GM23338 (cell line): Measurements from ENCODE around the gene CCDC12. TPM values are rescaled to one million over a fixed set of nuclear protein-coding genes. Genes with fewer than 3 reads are reported as not detected.

Experiments used
- ATAC-seq: fragments of 200-7000 bp; cut with Tn5 transposase; 3 replicates; pipeline ENCODE4 v1.9.1; 2020
- DNase-seq: peaks from one replicate; pipeline ENCODE4 v3.0.0-alpha.2; 2015; ENCODE audit warnings: low spot score
- H2AFZ ChIP-seq: fragments of 200-600 bp; sonication (generic); 2 replicates; pipeline ENCODE4 v1.8.0; 2016; ENCODE audit warnings: antibody characterized with exemption, mild to moderate bottlenecking, moderate library complexity
- H3F3A ChIP-seq: fragments of 200-600 bp; sonication (generic); replicated peaks from 2 replicates; pipeline ENCODE4 v1.8.0; 2017; ENCODE audit warnings: antibody characterized with exemption, mixed run types, low read depth
- H3K27ac ChIP-seq: fragments of 200-600 bp; sonication (generic); 2 replicates; pipeline ENCODE4 v1.6.1; 2016; ENCODE audit warnings: low read depth
- H3K27me3 ChIP-seq: fragments of 200-600 bp; sonication (generic); 2 replicates; pipeline ENCODE4 v1.8.0; 2016; ENCODE audit warnings: mild to moderate bottlenecking, mixed run types, moderate library complexity; ENCODE audit not compliant: insufficient read depth
- H3K36me3 ChIP-seq: fragments of 200-600 bp; sonication (generic); 2 replicates; pipeline ENCODE4 v1.8.0; 2016; ENCODE audit warnings: mild to moderate bottlenecking; ENCODE audit not compliant: insufficient read depth
- H3K4me1 ChIP-seq: fragments of 200-600 bp; sonication (generic); 2 replicates; pipeline ENCODE4 v1.8.0; 2016; ENCODE audit warnings: mild to moderate bottlenecking, moderate library complexity; ENCODE audit not compliant: insufficient read depth
- H3K4me2 ChIP-seq: fragments of 200-600 bp; sonication (generic); 2 replicates; pipeline ENCODE4 v1.7.1; 2017; ENCODE audit warnings: mixed run types
- H3K4me3 ChIP-seq: fragments of 200-600 bp; sonication (generic); 2 replicates; pipeline ENCODE4 v1.6.1; 2016; ENCODE audit warnings: mixed run types
- H3K79me2 ChIP-seq: fragments of 200-600 bp; sonication (generic); replicated peaks from 2 replicates; pipeline ENCODE4 v1.8.0; 2017; ENCODE audit warnings: mild to moderate bottlenecking; ENCODE audit not compliant: insufficient read depth
- H3K9me2 ChIP-seq: fragments of 200-600 bp; sonication (generic); 2 replicates; pipeline ENCODE4 v1.8.0; 2017; ENCODE audit not compliant: insufficient read depth
- H4K20me1 ChIP-seq: fragments of 200-600 bp; sonication (generic); replicated peaks from 2 replicates; pipeline ENCODE4 v1.8.0; 2017; ENCODE audit warnings: mild to moderate bottlenecking; ENCODE audit not compliant: insufficient read depth
- H3K27ac Mint-ChIP-seq: 2 replicates; pipeline ENCODE4 v1.8.0; 2020; ENCODE audit warnings: inconsistent platforms, mild to moderate bottlenecking, moderate library complexity, mixed read lengths
- H3K27me3 Mint-ChIP-seq: 3 replicates; pipeline ENCODE4 v1.8.0; 2022; ENCODE audit warnings: low read depth, mild to moderate bottlenecking, moderate library complexity, mixed read lengths, inconsistent platforms; ENCODE audit not compliant: insufficient read depth, poor library complexity
- H3K36me3 Mint-ChIP-seq: 3 replicates; pipeline ENCODE4 v1.8.0; 2021; ENCODE audit warnings: low read depth, mild to moderate bottlenecking, inconsistent platforms, moderate library complexity, mixed read lengths
- H3K4me1 Mint-ChIP-seq: 3 replicates; pipeline ENCODE4 v1.8.0; 2020; ENCODE audit warnings: mild to moderate bottlenecking, inconsistent platforms, mixed read lengths
- H3K4me3 Mint-ChIP-seq: 3 replicates; pipeline ENCODE4 v1.8.0; 2021; ENCODE audit warnings: moderate library complexity, mild to moderate bottlenecking, inconsistent platforms, mixed read lengths
- H3K9me3 Mint-ChIP-seq: 3 replicates; pipeline ENCODE4 v1.8.0; 2020; ENCODE audit warnings: moderate library complexity, mild to moderate bottlenecking, inconsistent platforms, mixed read lengths
- CREB1 ChIP-seq: fragments of 250-450 bp; sonication (Bioruptor Pico); IDR thresholded peaks from 2 replicates; pipeline ENCODE4 v1.5.0; 2020; ENCODE audit warnings: low read depth, mild to moderate bottlenecking, moderate library complexity
- CTCF ChIP-seq, 2 experiments: fragments of 200-600 bp in 1 of 2; sonication (generic) in 1 of 2; conservative IDR thresholded peaks; 2 replicates each; pipeline versions ENCODE4 v1.5.1 to v1.6.1; 2016 to 2017; ENCODE audit warnings: antibody characterized with exemption in 2 of 2, low read depth in 2 of 2, mild to moderate bottlenecking in 2 of 2, moderate library complexity in 1 of 2
- ETS1 ChIP-seq: IDR thresholded peaks from 2 replicates; pipeline ENCODE4 v1.6.1; 2016; ENCODE audit warnings: antibody characterized with exemption
- EZH2 ChIP-seq: fragments of 200-600 bp; sonication (generic); IDR thresholded peaks from one replicate; pipeline ENCODE4 v1.8.0; 2017; ENCODE audit warnings: antibody characterized with exemption, mild to moderate bottlenecking, low read depth; ENCODE audit not compliant: unreplicated experiment
- EZH2phosphoT487 ChIP-seq: fragments of 200-600 bp; sonication (generic); IDR thresholded peaks from one replicate; pipeline ENCODE4 v1.8.1; 2018; ENCODE audit warnings: antibody characterized with exemption; ENCODE audit not compliant: unreplicated experiment
- JUNB ChIP-seq: IDR thresholded peaks from one replicate; pipeline ENCODE4 v1.6.1; 2016; ENCODE audit warnings: antibody characterized with exemption; ENCODE audit not compliant: unreplicated experiment
- NANOG ChIP-seq: IDR thresholded peaks from 2 replicates; pipeline ENCODE4 v1.6.1; 2016; ENCODE audit warnings: antibody characterized with exemption, borderline replicate concordance
- POLR2AphosphoS5 ChIP-seq: IDR thresholded peaks from 2 replicates; pipeline ENCODE4 v1.6.1; 2016; ENCODE audit warnings: antibody characterized with exemption, low read depth
- REST ChIP-seq: IDR thresholded peaks from one replicate; pipeline ENCODE4 v1.6.1; 2018; ENCODE audit warnings: antibody characterized with exemption; ENCODE audit not compliant: unreplicated experiment
- STAT1 ChIP-seq: IDR thresholded peaks from one replicate; pipeline ENCODE4 v1.6.1; 2016; ENCODE audit warnings: antibody characterized with exemption; ENCODE audit not compliant: unreplicated experiment
- ZNF114 ChIP-seq: fragments of 250-450 bp; sonication (Bioruptor Pico); IDR thresholded peaks from 2 replicates; pipeline ENCODE4 v1.5.0; 2020; ENCODE audit warnings: mild to moderate bottlenecking, moderate library complexity
- ZNF331 ChIP-seq: fragments of 250-450 bp; sonication (Bioruptor Pico); IDR thresholded peaks from 2 replicates; pipeline ENCODE4 v1.5.0; 2020; ENCODE audit warnings: low read depth, mild to moderate bottlenecking, moderate library complexity
- ZNF462 ChIP-seq: fragments of 250-450 bp; sonication (Bioruptor Pico); IDR thresholded peaks from 2 replicates; pipeline ENCODE4 v1.5.0; 2020; ENCODE audit warnings: mild to moderate bottlenecking, moderate library complexity
- polyA plus RNA-seq: library from polyadenylated mRNA; unstranded; fragments of >200 nt; fragmentation: Nextera tagmentation; extraction: Ambion mirVana; gene quantifications from 2 replicates; pipeline ENCODE4 v1.2.1, GENCODE V29; 2016
- total RNA-seq: library from RNA; depleted of rRNA; stranded (reverse); fragments of >200 nt; shearing (Covaris generic); gene quantifications from 2 replicates; pipeline ENCODE4 v1.2.3, GENCODE V29; 2014

CCDC12 gene
- total and polyA plus RNA-seq, 2 experiments from 2014 or later = 42.9 to 133 TPM

- no peak overlapping the region for H3K27ac ChIP-seq
- H3K36me3 ChIP-seq = peaks cover 4% of the 10 kb centered on the region
- Mint-ChIP-seq H3K27ac (no peak overlapping the region), H3K9me3 (peaks cover 10% of the 10 kb centered on the region; the same call in 2 of the 3 replicates), H3K36me3 (peaks cover 15% of the 10 kb centered on the region), H3K27me3 (peaks cover 4% of the 10 kb centered on the region), H3K4me1 (peaks cover 2% of the 10 kb centered on the region; the same call in 1 of the 3 replicates), H3K4me3 (no peak overlapping the region)
- H3K4me1 ChIP-seq = no peaks in the 10 kb centered on the region
- H2AFZ ChIP-seq = no peak overlapping the region
- no peaks in the 10 kb centered on the region for H3K79me2 ChIP-seq
- DNase-seq = no peak
- H3K4me2 ChIP-seq = no peak overlapping the region
- no peaks in the 10 kb centered on the region; the same call in 1 of the 2 replicates for H4K20me1 ChIP-seq
- no peaks in the 10 kb centered on the region for H3K27me3 ChIP-seq
- 0 out of 2 replicates have a peak, but pooled peaks cover 6% of the 10 kb centered on the region for H3F3A ChIP-seq
- no peak for ATAC-seq
- TF ChIP-seq EZH2phosphoT487 (no peak), ETS1 (no peak), ZNF462 (no peak), EZH2 (no peak), NANOG (no peak), REST (no peak), POLR2AphosphoS5 (no peak), CTCF (conservative IDR thresholded peaks at IDR 0.05; ENCODE audit: low read depth in 2 of 2) (no peak), JUNB (no peak), ZNF114 (CRISPR knock-in tag) (no peak), STAT1 (no peak), ZNF331 (no peak), CREB1 (CRISPR knock-in tag) (no peak)
- H3K9me2 ChIP-seq = no peaks in the 10 kb centered on the region; the same call in 1 of the 2 replicates
- H3K4me3 ChIP-seq = no peak overlapping the region
Observed at GRCh38 chr3:46912986-46913385, 63.6 kb downstream of the CCDC12 start.
